Activated CD4-positive, CD25-positive, alpha-beta regulatory T cell treated with anti-CD3 and anti-CD28 coated beads, Interleukin-2, amount 50 U/mL, for 24 hours (primary cell): ENCODE results near the gene COLEC11.
"Not testable (repeated sequence)": the region's sequence is repeated elsewhere in the genome, so short reads cannot be mapped to it uniquely, and the experiment has no call there.

Experiments used
- ATAC-seq, 2 donors: fragments of 150-1000 bp; cut with Tn5 transposase; one replicate each; pipeline ENCODE4 v1.10.0; 2021; ENCODE audit warnings: mild to moderate bottlenecking in 1 of 2, moderate library complexity in 1 of 2

The COLEC11 gene

GRCh38 chr2:3594493-3595281, at the start of gene COLEC11:
COLEC11 (plus strand) TSS chr2:3595112; CDS start chr2:3604341, 9,229 bp downstream.
- ATAC-seq, result no peak

DNA sequence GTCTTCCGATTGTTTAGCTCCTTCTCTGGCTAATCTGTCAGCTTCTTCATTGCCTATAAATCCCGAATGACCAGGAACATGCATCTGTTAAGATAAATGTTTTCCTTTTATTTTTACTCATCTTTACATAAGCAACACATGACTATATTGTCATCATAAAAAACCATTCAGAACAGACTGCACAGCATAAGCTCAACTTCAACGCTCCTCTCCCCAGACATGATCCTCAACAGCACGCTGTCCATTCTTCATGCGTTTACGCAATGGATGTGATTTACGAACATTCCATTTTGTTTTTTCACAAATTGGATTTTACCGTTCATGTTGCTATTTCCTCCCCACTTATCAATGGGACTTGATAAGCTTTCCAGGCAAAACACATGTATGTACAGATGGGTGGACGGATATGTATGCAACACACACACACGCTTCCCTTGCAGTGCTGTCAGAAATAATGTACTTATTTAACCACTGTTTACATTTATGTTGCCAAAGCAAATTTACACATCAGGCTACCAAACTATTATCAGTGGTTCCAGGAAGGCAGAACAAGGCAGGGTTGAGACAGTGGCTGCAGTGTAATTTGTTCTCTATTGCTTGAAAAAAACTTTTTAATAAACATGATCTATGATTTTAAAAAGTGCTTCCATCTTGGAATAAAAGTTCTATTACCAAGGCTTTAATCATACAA, 49.0 kb upstream of the COLEC11 start:
- no peak for ATAC-seq

DNA sequence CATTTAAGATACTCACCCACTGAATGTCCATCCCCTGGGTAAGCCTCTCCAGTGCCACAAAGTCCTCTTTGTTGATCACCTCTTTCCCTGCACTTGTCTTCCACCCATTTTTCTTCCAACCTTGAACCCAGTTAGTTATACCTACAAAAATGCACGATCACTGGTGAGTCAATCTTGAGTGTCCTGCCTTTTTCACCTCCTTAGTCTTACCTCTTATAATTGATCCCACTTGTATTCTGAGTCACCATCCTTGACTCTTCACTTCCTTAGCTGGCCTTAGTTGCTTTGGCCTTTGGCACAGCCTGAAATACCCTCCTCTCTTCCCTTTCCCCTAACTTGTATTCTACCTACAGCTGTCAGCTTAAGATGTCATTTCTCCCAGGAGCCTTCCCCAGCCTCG, 47.0 kb upstream of the COLEC11 start:
- ATAC-seq, result no peak

GRCh38 chr2:3553946-3554345, 41.0 kb upstream of the COLEC11 start:
- no peak for ATAC-seq

GRCh38 chr2:3557639-3558204, 37.2 kb upstream of the COLEC11 start:
- ATAC-seq, result peak; percentile 22 to 25

GRCh38 chr2:3558205-3559014, 36.5 kb upstream of the COLEC11 start, which contains the start of gene RNASEH1:
RNASEH1 (minus strand) TSS chr2:3558333; CDS start chr2:3558260, 73 bp downstream.
- ATAC-seq, result peak; percentile 96 to 98

DNA sequence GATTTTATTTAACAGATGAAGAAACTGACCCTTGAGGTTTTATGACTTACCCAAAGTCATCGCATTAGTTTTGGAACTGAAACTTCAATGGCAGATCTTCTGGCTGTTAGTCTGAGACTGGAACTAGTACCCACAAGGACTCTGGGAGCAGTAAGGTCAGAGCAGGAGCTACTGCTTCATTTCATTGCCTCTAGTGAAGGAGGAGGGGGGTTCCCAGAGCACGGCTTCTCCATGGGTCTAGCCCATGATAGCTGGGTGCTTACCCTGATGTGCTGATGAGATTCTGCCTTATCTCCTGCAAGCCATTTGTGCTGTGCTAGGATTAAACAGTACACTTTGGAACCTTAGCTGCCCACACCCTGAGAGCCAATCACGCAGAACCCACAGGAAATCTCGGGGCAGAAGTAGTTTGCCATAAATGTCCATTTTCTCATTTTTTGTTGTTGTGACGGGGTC, 31.4 kb upstream of the COLEC11 start:
- ATAC-seq, result no peak

- ATAC-seq, result no peak
Measured at GRCh38 chr2:3565117-3565516, 29.8 kb upstream of the COLEC11 start.

GRCh38 chr2:3566806-3567205, 28.1 kb upstream of the COLEC11 start:
- no peak for ATAC-seq

- not testable (repeated sequence) for ATAC-seq
Measured at GRCh38 chr2:3569656-3570055, 25.3 kb upstream of the COLEC11 start.

DNA sequence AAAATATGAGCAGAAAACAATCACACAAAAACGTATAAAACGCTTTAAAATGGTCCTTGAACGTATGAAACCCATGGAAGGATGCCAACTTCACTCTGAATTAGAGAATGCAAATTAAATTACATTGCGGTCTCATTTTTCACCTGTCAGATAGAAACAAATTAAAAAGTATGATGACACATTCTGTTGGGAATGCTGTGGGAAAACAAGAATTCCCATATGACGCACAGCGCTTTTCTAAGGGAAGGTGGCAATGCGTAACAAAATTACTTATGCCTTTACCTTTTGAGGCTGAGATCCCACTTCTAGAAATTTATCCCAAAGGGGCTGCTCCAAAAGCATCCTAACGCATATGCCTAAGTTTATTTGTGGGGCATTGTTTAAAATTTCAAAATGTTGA, 23.6 kb upstream of the COLEC11 start:
- ATAC-seq, result no peak

DNA sequence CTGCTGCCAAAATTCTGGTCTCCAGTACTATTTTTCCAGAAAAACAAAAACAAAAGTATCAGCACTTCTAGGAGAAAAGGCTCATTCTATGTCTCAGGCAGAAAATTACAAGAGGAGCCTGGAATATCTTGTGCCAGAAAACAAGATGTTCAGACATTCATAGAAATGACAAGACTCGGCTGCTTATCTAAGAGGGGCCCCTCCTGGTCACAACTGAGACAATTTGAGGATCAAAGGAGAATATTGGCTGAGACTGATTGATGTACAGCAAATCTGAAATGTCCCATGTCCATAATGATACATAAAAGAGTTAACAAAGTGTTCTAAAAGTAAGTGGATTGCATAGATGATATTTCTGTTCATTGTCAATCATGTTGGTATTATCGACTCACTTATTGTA, 22.3 kb upstream of the COLEC11 start:
- no peak for ATAC-seq

- no peak for ATAC-seq
Measured at GRCh38 chr2:3574155-3574554, 20.8 kb upstream of the COLEC11 start.

DNA sequence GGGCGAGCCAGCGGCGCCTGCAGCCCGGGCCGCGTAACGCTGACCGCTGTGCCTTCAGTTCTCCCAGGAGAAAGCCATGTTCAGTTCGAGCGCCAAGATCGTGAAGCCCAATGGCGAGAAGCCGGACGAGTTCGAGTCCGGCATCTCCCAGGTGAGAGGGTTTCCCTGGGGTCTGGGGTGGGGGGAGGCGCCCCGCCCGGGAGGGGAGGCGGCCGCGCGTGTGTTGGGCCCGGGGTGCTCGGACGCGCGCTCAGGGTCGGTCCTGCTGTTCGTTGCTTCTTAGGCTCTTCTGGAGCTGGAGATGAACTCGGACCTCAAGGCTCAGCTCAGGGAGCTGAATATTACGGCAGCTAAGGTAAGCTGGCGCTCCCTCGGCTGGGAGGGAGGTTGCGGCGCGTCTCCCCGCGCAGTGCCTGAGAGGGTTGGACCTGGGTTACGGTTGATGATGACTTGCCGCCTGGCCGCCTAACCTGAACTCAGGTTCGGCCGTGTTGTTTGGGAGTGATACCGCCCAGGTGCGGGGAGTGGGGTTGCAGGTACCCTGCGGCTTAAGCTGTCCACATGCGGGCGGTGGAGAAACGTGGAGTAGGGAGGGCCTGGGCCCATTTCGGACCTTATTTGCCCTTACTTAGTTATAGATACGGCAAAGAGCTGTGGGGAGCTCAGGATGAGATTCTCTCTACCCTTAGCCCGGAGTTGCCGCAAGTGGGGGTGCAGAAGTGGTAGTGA, 19.2 kb upstream of the COLEC11 start:
- peak; percentile 27 to 38 for ATAC-seq

DNA sequence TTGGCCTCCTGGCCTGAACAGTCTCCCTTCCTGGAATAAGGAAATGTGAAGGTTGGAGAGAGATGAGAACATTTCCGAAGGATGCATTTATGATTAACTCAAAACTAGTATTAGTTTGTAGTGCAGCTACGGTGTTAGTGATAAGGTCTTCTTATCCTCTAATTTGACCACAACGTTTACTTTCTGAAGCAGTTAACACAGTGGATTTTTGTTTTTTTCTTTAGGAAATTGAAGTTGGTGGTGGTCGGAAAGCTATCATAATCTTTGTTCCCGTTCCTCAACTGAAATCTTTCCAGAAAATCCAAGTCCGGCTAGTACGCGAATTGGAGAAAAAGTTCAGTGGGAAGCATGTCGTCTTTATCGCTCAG, 18.7 kb upstream of the COLEC11 start:
- ATAC-seq, result not testable (repeated sequence)

GRCh38 chr2:3578987-3579386, 15.9 kb upstream of the COLEC11 start:
- ATAC-seq, result no peak

DNA sequence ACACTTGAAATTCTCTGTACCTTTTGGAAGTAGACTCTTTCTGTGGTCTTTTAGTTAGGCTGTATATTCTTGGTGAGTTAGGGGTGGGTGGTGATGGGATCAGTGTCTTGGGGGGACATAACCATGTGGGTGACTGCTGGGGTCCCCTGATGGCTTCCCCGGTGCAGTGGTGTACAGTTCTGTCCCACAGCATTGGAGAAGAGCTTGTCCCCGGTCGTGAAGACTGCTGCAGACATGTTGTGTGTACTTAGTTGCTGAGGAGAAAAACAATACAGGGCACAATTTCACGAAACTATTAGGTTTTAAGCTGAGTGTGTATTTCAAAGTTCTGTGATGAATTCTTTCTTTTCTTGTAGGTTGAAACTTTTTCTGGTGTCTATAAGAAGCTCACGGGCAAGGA, 14.5 kb upstream of the COLEC11 start:
- ATAC-seq, result no peak

- no peak for ATAC-seq
Measured at GRCh38 chr2:3581367-3582262, 13.3 kb upstream of the COLEC11 start.

- ATAC-seq, result no peak
Measured at GRCh38 chr2:3584076-3584475, 10.8 kb upstream of the COLEC11 start.

GRCh38 chr2:3584608-3585260, 10.2 kb upstream of the COLEC11 start:
- no peak for ATAC-seq
